DMS53 treated with DMSO at 0.1 percent for 48 hours (cell line): ENCODE measurements around the gene TRPC4AP.
"Not testable (repeated sequence)": the region's sequence is repeated elsewhere in the genome, so short reads cannot be mapped to it uniquely, and the experiment has no call there.

Experiments used
- DNase-seq: peaks from one replicate; lab custom pipeline; 2025; ENCODE audit not compliant: unreplicated experiment; lab: John Stamatoyannopoulos, UW

The TRPC4AP gene

GRCh38 chr20:35092524-35093266 is at the start of gene TRPC4AP:
Gene TRPC4AP (minus strand): TSS chr20:35092807. CDS start chr20:35092781, 26 bp downstream.
- peak; percentile 91 for DNase-seq

- no peak for DNase-seq
These were observed 43.4 kb upstream of the TRPC4AP start for GRCh38 chr20:35135867-35136586.

- no peak for DNase-seq
These were observed 42.3 kb upstream of the TRPC4AP start for GRCh38 chr20:35134880-35135279.

GRCh38 chr20:35134472-35134871 is 41.9 kb upstream of the TRPC4AP start:
- no peak for DNase-seq

GRCh38 chr20:35133735-35134134 is 41.1 kb upstream of the TRPC4AP start:
- DNase-seq: no peak

- DNase-seq: no peak
These were observed 40.4 kb upstream of the TRPC4AP start for GRCh38 chr20:35133031-35133430.

- no peak for DNase-seq
These were observed 39.3 kb upstream of the TRPC4AP start for GRCh38 chr20:35131934-35132333.

GRCh38 chr20:35129647-35130069 is 37.1 kb upstream of the TRPC4AP start:
- DNase-seq: peak; percentile 90

- no peak for DNase-seq
These were observed 33.1 kb upstream of the TRPC4AP start for GRCh38 chr20:35125753-35126152.

GRCh38 chr20:35122756-35123405 is 30.3 kb upstream of the TRPC4AP start:
- no peak for DNase-seq

GRCh38 chr20:35121186-35121585 is 28.6 kb upstream of the TRPC4AP start:
- no peak for DNase-seq

GRCh38 chr20:35120012-35120701 is 27.6 kb upstream of the TRPC4AP start:
- no peak for DNase-seq

- no peak for DNase-seq
These were observed 25.0 kb upstream of the TRPC4AP start for GRCh38 chr20:35117629-35118028.

- no peak for DNase-seq
These were observed 24.6 kb upstream of the TRPC4AP start for GRCh38 chr20:35117196-35117595.

- no peak for DNase-seq
These were observed 23.7 kb upstream of the TRPC4AP start for GRCh38 chr20:35116258-35116657.

GRCh38 chr20:35115606-35116005 is 23.0 kb upstream of the TRPC4AP start:
- DNase-seq: no peak

GRCh38 chr20:35112276-35112675 is 19.7 kb upstream of the TRPC4AP start:
- DNase-seq: not testable (repeated sequence)

GRCh38 chr20:35111141-35111888 is 18.7 kb upstream of the TRPC4AP start:
- no peak for DNase-seq

GRCh38 chr20:35108921-35109320 is 16.3 kb upstream of the TRPC4AP start:
- no peak for DNase-seq

GRCh38 chr20:35106827-35107380 is 14.3 kb upstream of the TRPC4AP start:
- no peak for DNase-seq
